Type B pancreatic cell (in vitro differentiated cells): ENCODE data around the gene BCL6. TPM values are rescaled to one million over a fixed set of nuclear protein-coding genes. Genes with fewer than 3 reads are reported as not detected.

ENCODE experiments used
- DNase-seq: peaks from one replicate; pipeline ENCODE4 v3.0.0; 2021; ENCODE audit warnings: mixed read lengths; ENCODE audit not compliant: unreplicated experiment; ENCODE audit errors: extremely low spot score
- H3K27ac Mint-ChIP-seq: 2 replicates; pipeline ENCODE4 v1.8.0; 2021; ENCODE audit warnings: mild to moderate bottlenecking, mixed read lengths
- H3K27me3 Mint-ChIP-seq: 2 replicates; pipeline ENCODE4 v1.8.0; 2021; ENCODE audit warnings: mixed read lengths
- H3K36me3 Mint-ChIP-seq: 2 replicates; pipeline ENCODE4 v1.8.0; 2021; ENCODE audit warnings: mixed read lengths
- H3K4me1 Mint-ChIP-seq: one replicate; pipeline ENCODE4 v1.8.0; 2021; ENCODE audit warnings: mixed read lengths; ENCODE audit not compliant: unreplicated experiment
- H3K4me3 Mint-ChIP-seq: 2 replicates; pipeline ENCODE4 v1.8.0; 2021; ENCODE audit warnings: mild to moderate bottlenecking, mixed read lengths
- H3K9me3 Mint-ChIP-seq: 2 replicates; pipeline ENCODE4 v1.8.0; 2021; ENCODE audit warnings: mixed read lengths
- total RNA-seq: library from RNA; stranded (reverse); gene quantifications from 2 replicates; pipeline ENCODE4 v1.2.1, GENCODE V29; 2021; ENCODE audit warnings: low replicate concordance
- TF ChIP-seq, protein P1 (sequence below): fragments of 200-600 bp; sonication (generic); conservative IDR thresholded peaks from 2 replicates; pipeline ENCODE4 v1.5.0; 2021; ENCODE audit warnings: antibody characterized with exemption, mild to moderate bottlenecking

BCL6 gene
- total RNA-seq, 1 donor from 2014 or later: 27.3 TPM

DNA sequence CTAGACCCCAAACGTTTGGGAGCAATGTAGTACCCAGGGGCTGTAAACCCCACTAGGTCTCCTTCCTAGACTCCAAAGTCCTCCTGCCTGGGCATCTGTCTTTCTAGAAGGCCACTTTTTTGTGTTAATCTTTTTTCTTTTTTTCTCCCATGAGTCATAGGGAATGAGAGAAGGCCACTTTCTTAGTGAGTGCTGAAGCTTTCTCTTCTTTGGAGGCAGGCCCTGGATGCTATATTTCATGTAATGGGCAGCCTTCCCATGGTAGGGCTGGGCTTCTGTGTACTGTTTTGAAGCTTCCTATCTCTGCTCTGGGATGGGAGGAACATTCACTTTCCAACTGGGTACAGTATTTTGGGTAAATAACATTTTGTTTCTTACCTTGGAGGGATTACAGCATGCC, 27.7 kb downstream of the BCL6 start:
- TF ChIP-seq, protein P1, sequence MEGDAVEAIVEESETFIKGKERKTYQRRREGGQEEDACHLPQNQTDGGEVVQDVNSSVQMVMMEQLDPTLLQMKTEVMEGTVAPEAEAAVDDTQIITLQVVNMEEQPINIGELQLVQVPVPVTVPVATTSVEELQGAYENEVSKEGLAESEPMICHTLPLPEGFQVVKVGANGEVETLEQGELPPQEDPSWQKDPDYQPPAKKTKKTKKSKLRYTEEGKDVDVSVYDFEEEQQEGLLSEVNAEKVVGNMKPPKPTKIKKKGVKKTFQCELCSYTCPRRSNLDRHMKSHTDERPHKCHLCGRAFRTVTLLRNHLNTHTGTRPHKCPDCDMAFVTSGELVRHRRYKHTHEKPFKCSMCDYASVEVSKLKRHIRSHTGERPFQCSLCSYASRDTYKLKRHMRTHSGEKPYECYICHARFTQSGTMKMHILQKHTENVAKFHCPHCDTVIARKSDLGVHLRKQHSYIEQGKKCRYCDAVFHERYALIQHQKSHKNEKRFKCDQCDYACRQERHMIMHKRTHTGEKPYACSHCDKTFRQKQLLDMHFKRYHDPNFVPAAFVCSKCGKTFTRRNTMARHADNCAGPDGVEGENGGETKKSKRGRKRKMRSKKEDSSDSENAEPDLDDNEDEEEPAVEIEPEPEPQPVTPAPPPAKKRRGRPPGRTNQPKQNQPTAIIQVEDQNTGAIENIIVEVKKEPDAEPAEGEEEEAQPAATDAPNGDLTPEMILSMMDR: no peak
- Mint-ChIP-seq H3K27me3 (peaks cover 12% of the 10 kb centered on the region), H3K36me3 (peaks cover 7% of the 10 kb centered on the region), H3K9me3 (no peaks in the 10 kb centered on the region), H3K4me3 (no peak overlapping the region), H3K27ac (no peak overlapping the region), H3K4me1 (peaks cover 11% of the 10 kb centered on the region)
- no peak for DNase-seq

DNA sequence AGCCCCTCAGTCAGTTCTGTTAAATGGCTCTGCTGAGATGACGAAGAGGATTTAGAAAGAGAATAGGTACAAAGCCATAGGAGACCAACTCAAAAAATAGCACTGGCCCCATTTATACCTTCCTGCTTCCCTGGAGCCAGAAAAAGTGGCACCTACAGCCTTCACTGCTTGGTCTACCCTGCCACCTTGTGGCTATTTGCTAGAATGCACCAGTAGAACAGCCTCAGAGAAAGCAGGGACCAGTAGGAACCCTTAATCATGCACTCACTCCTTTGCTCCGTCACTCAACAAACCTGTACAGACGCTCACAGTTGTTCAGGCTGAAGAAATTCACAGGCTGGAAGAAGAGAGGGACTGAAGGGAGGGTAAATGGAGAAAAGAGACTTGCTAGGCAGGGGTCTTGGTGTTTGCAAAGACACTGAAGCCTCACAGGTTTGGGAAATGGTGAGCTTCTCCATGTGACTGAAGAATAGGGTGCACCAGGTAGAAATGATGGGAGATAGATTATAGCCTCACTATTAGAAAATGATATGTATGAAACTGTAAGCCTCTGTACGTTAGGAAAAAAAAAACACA, 30.8 kb downstream of the BCL6 start:
- H3K36me3 Mint-ChIP-seq: no peaks in the 10 kb centered on the region
- no peak for DNase-seq
- peaks cover 12% of the 10 kb centered on the region for H3K27me3 Mint-ChIP-seq
- peaks cover 2% of the 10 kb centered on the region for H3K4me1 Mint-ChIP-seq
- TF ChIP-seq, protein P1: peak; percentile 92
- no peak overlapping the region for H3K27ac Mint-ChIP-seq
- H3K9me3 Mint-ChIP-seq: no peaks in the 10 kb centered on the region
- no peak overlapping the region for H3K4me3 Mint-ChIP-seq

GRCh38 chr3:187713504-187713903, 31.8 kb downstream of the BCL6 start:
- Mint-ChIP-seq H3K27me3 (peaks cover 12% of the 10 kb centered on the region), H3K4me1 (no peaks in the 10 kb centered on the region)

DNA sequence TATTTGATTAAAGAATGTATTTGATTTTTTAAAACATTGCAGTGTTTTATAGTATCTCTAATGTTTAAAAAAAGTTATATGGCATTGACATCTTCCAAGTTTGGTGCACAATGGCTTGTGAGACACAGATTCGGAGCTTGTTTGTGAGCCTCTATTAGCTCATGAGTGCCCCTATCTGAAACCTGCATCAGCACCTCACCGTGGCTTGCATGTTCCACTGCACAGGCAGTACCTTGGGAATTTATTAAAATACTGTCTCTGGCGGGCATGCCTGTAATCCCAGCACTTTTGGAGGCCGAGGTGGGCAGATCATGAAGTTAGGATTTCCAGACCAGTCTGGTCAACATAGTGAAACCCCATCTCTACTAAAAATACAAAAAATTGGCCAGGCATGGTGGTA, 36.1 kb downstream of the BCL6 start:
- TF ChIP-seq, protein P1: peak; percentile 35
- no peak for DNase-seq

More at GRCh38 chr3:187713504-187713903, 31.8 kb downstream of the BCL6 start:
- Mint-ChIP-seq H3K9me3 (no peaks in the 10 kb centered on the region), H3K36me3 (no peaks in the 10 kb centered on the region), H3K27ac (no peak overlapping the region), H3K4me3 (no peak overlapping the region)
- TF ChIP-seq, protein P1: no peak
- DNase-seq: no peak

GRCh38 chr3:187708696-187709095, 36.6 kb downstream of the BCL6 start:
- DNase-seq: no peak
- Mint-ChIP-seq H3K27me3 (no peaks in the 10 kb centered on the region), H3K36me3 (no peaks in the 10 kb centered on the region), H3K27ac (no peak overlapping the region), H3K4me3 (no peak overlapping the region), H3K4me1 (no peaks in the 10 kb centered on the region), H3K9me3 (no peaks in the 10 kb centered on the region)
- TF ChIP-seq, protein P1: no peak

More for the DNA sequence above, 36.1 kb downstream of the BCL6 start:
- Mint-ChIP-seq H3K36me3 (no peaks in the 10 kb centered on the region), H3K4me3 (no peak overlapping the region), H3K27ac (no peak overlapping the region), H3K4me1 (no peaks in the 10 kb centered on the region), H3K9me3 (no peaks in the 10 kb centered on the region), H3K27me3 (no peaks in the 10 kb centered on the region)
